Cardiac muscle cell (in vitro differentiated cells and primary cell): ENCODE data around the gene RPL27A. TPM values are rescaled to one million over a fixed set of nuclear protein-coding genes. Genes with fewer than 3 reads are reported as not detected.

ENCODE experiments used
- DNase-seq, 2 donors: peaks; one replicate each; pipeline versions ENCODE4 v3.0.0 to v3.0.0-alpha.2; 2010 to 2017; ENCODE audit warnings: low read depth in 1 of 2, low spot score in 1 of 2
- H3K27ac ChIP-seq: fragments of 200-600 bp; sonication (generic); 2 replicates; pipeline ENCODE4 v1.5.1; 2016
- H3K27me3 ChIP-seq: fragments of 200-600 bp; sonication (generic); 2 replicates; pipeline ENCODE4 v1.6.0; 2016; ENCODE audit warnings: control low read depth
- H3K36me3 ChIP-seq: fragments of 200-600 bp; sonication (generic); 2 replicates; pipeline ENCODE4 v1.5.1; 2016; ENCODE audit warnings: control low read depth
- H3K4me1 ChIP-seq: fragments of 200-600 bp; sonication (generic); 2 replicates; pipeline ENCODE4 v1.8.1; 2017; ENCODE audit warnings: low read depth, mild to moderate bottlenecking, mixed run types
- H3K4me3 ChIP-seq: fragments of 200-600 bp; sonication (generic); 2 replicates; pipeline ENCODE4 v1.5.1; 2016; ENCODE audit warnings: mild to moderate bottlenecking
- H3K9me3 ChIP-seq: fragments of 200-600 bp; sonication (generic); 2 replicates; pipeline ENCODE4 v1.5.1; 2017; ENCODE audit warnings: low read depth, mild to moderate bottlenecking, control low read depth
- polyA plus RNA-seq: library from polyadenylated mRNA; unstranded; fragments of >200 nt; fragmentation: Nextera tagmentation; extraction: Ambion mirVana; gene quantifications from 2 replicates; pipeline ENCODE4 v1.2.1, GENCODE V29; 2016
- total RNA-seq: library from RNA; depleted of rRNA; stranded (reverse); fragments of >200 nt; gene quantifications from 2 replicates; pipeline ENCODE4 v1.2.3, GENCODE V29; 2016
- TF ChIP-seq, protein P1 (sequence below): IDR thresholded peaks from 2 replicates; pipeline ENCODE4 v1.5.1; 2012; ENCODE audit warnings: low read depth, mild to moderate bottlenecking, low read length

RPL27A gene
- total and polyA plus RNA-seq, 2 experiments from 2014 or later, result 586 to 634 TPM

- no peak overlapping the region for H3K4me3 ChIP-seq
- no peaks in the 10 kb centered on the region for H3K27me3 ChIP-seq
- no peak for DNase-seq
- H3K27ac ChIP-seq, result no peak overlapping the region
- TF ChIP-seq, protein P1, sequence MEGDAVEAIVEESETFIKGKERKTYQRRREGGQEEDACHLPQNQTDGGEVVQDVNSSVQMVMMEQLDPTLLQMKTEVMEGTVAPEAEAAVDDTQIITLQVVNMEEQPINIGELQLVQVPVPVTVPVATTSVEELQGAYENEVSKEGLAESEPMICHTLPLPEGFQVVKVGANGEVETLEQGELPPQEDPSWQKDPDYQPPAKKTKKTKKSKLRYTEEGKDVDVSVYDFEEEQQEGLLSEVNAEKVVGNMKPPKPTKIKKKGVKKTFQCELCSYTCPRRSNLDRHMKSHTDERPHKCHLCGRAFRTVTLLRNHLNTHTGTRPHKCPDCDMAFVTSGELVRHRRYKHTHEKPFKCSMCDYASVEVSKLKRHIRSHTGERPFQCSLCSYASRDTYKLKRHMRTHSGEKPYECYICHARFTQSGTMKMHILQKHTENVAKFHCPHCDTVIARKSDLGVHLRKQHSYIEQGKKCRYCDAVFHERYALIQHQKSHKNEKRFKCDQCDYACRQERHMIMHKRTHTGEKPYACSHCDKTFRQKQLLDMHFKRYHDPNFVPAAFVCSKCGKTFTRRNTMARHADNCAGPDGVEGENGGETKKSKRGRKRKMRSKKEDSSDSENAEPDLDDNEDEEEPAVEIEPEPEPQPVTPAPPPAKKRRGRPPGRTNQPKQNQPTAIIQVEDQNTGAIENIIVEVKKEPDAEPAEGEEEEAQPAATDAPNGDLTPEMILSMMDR, result no peak
- H3K36me3 ChIP-seq, result peaks cover 10% of the 10 kb centered on the region
- H3K9me3 ChIP-seq, result no peaks in the 10 kb centered on the region
- H3K4me1 ChIP-seq, result no peaks in the 10 kb centered on the region
Observed at GRCh38 chr11:8712506-8712905, 29.9 kb downstream of the RPL27A start.

DNA sequence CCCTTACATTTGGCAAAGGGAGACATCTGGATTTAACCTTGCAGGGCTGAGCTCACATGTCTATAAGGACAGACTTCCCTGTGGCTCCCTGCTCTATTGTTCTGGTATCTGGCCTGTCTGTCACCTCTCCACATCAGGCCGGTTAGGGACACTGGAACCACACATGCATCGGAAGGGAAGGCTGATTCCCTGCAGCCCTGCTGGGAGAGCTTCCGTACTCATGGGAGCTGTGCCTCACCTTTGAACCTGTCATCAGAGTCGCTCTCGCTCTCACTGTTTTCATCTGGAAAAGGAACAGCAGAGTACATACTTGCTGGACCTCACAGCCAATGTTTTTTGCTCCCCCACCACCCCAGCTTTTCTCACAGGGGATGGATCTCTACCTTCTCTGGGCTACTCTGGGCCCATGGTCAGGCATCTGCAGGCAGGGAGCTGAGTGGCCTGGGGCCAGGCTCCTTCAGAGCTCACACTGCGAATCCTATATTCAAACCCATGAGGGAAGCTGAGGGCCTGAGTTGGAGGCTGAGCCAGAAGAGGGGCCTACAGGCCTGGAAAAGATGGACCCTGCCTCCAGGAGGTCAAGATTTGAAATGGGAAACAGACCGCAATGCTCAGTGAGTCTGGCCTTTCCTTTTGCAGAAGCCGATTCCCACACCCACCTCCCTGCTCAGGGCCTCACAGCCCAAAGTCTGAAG, 31.3 kb downstream of the RPL27A start:
- Histone ChIP-seq H3K27ac (no peak overlapping the region), H3K27me3 (no peaks in the 10 kb centered on the region), H3K4me3 (no peak overlapping the region), H3K4me1 (no peaks in the 10 kb centered on the region), H3K9me3 (no peaks in the 10 kb centered on the region), H3K36me3 (peaks cover 10% of the 10 kb centered on the region)
- TF ChIP-seq, protein P1, result no peak
- no peak for DNase-seq

GRCh38 chr11:8714622-8715225, 32.1 kb downstream of the RPL27A start:
- Histone ChIP-seq H3K36me3 (peaks cover 10% of the 10 kb centered on the region), H3K27me3 (no peaks in the 10 kb centered on the region), H3K4me3 (no peak overlapping the region), H3K4me1 (no peaks in the 10 kb centered on the region), H3K9me3 (no peaks in the 10 kb centered on the region), H3K27ac (no peak overlapping the region)
- DNase-seq, result no peak
- TF ChIP-seq, protein P1, result no peak

DNA sequence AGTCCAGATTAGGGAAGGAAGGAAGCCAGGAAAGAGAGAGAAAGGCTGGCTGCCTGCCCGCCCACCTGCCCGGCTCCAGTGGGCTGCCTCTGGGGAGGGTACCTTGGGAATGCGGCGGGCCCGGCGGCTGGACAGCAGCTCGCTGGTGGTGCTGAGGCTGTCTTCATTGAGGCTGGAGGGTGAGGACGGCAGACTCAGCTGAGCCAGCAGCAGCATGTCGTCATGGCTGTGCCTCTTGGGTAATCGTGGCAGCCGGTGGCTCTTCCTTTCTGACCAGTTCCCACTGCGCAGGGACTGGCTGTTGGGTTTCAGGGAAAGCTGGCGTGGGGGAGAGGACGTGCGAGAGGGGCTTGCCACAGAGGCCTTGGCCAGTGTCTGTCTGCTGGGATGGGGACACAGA, 32.9 kb downstream of the RPL27A start:
- DNase-seq, result no peak
- peaks cover 10% of the 10 kb centered on the region for H3K36me3 ChIP-seq

DNA sequence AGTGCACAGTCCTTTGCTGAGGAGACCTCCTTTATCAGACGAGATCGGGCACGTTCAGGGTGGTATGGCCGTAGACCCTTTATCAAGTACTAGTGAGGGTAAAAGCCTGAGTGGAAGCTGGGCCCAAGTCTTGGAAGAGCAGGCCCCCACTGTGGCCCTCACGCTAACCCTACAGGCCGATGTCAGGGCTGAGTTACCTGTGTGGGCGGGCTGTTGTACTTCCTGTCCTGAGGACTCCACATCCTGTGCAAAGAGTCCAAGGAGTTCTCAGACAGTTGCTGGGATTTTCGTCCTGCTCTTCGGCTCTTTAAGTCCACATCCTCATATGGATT, 34.9 kb downstream of the RPL27A start:
- Histone ChIP-seq H3K27ac (no peak overlapping the region), H3K4me3 (no peak overlapping the region)
- TF ChIP-seq, protein P1, result no peak

More for the DNA sequence above, 32.9 kb downstream of the RPL27A start:
- H3K4me1 ChIP-seq, result no peaks in the 10 kb centered on the region
- no peak overlapping the region for H3K4me3 ChIP-seq
- TF ChIP-seq, protein P1, result no peak
- H3K27ac ChIP-seq, result no peak overlapping the region
- H3K9me3 ChIP-seq, result no peaks in the 10 kb centered on the region
- no peaks in the 10 kb centered on the region for H3K27me3 ChIP-seq

More for the DNA sequence above, 34.9 kb downstream of the RPL27A start:
- Histone ChIP-seq H3K9me3 (no peaks in the 10 kb centered on the region), H3K4me1 (no peaks in the 10 kb centered on the region), H3K36me3 (peaks cover 10% of the 10 kb centered on the region), H3K27me3 (no peaks in the 10 kb centered on the region)
- DNase-seq, result no peak
